Measurements from ENCODE around the gene HES5. TPM values are rescaled to one million over a fixed set of nuclear protein-coding genes. Genes with fewer than 3 reads are reported as not detected.

HES5 gene
- total and polyA plus RNA-seq, 2 of the 4 experiments (the other 2 are of a cell fraction) = not detected

DNA sequence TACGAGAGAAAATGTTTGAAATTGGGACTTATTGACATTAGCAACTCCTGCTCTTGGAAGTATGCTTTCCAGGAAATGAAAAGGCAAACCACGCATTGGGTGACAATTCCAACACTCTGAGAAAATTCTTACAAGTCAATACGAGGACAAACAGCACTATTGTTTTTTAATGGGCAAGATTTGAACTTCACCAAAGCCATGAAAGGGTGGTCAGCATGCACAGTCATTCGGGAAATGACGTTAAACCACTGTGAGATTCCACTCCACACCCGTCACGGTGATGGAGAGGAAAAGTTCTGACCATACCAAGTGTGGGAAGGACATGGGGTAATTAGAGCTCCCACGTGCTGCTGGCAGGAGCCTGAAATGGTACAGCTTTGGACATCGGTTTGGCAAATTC lies 44.3 kb upstream of the HES5 start:
- H3K4me3 ChIP-seq (ENCODE audit: insufficient read depth, low read depth, low read length) = no peak overlapping the region
- POLR2A ChIA-PET (ENCODE audit: unreplicated experiment) = no interaction called here
- H3K4me2 ChIP-seq (ENCODE audit: low read depth, low read length) = no peak overlapping the region

More for the DNA sequence above, 44.3 kb upstream of the HES5 start:
- Histone ChIP-seq H4K8ac (ENCODE audit: low read depth in 2 of 2, low read length in 2 of 2) (no peak overlapping the region), H3K4ac (ENCODE audit: low read depth, low read length) (no peak overlapping the region), H4K91ac (ENCODE audit: insufficient read depth, low read depth, low read length) (no peak overlapping the region), H2BK5ac (ENCODE audit: low read depth, low read length, poor library complexity, severe bottlenecking) (no peak overlapping the region), H3K27ac (ENCODE audit: insufficient read depth, low read length) (no peak overlapping the region), H3K79me1 (ENCODE audit: low read depth in 1 of 2, low read length in 2 of 2) (no peaks in the 10 kb centered on the region), H2BK20ac (ENCODE audit: low read depth, low read length) (no peak overlapping the region), H3K9me3 (ENCODE audit: control insufficient read depth, insufficient read depth, low read length) (peaks cover 3% of the 10 kb centered on the region), H3K14ac (replicated peaks; ENCODE audit: low read depth, low read length) (no peak overlapping the region), H2BK120ac (ENCODE audit: low read depth, low read length) (no peak overlapping the region), H3K36me3 (ENCODE audit: control insufficient read depth, insufficient read depth, low read length) (no peaks in the 10 kb centered on the region), H2AFZ (replicated peaks; ENCODE audit: low read length, poor library complexity) (no peak overlapping the region), H3K4me1 (ENCODE audit: control insufficient read depth, insufficient read depth, low read length) (no peaks in the 10 kb centered on the region), H4K20me1 (ENCODE audit: insufficient read depth, low read length) (no peaks in the 10 kb centered on the region), H3K23ac (ENCODE audit: low read depth, low read length) (no peak overlapping the region), H2AK9ac (replicated peaks; ENCODE audit: low read depth, low read length, poor library complexity) (no peak overlapping the region), H3K9ac (ENCODE audit: low read depth, low read length) (no peak overlapping the region), H2AK5ac (ENCODE audit: low read depth, low read length) (no peak overlapping the region), H4K5ac (ENCODE audit: low read depth, low read length) (no peak overlapping the region), H3K56ac (ENCODE audit: extremely low read depth, insufficient read depth, low read length) (no peak overlapping the region), H3K9me1 (ENCODE audit: insufficient read depth, low read length) (no peaks in the 10 kb centered on the region), H3K27me3 (ENCODE audit: control insufficient read depth, insufficient read depth, low read length) (peaks cover 25% of the 10 kb centered on the region), H3K18ac (ENCODE audit: low read depth, low read length) (no peak overlapping the region), H2BK15ac (ENCODE audit: low read depth, low read length) (no peak overlapping the region)
- DNase-seq = peak; percentile 25
- ATAC-seq (ENCODE audit: low read depth) = no peak
- in situ Hi-C loops (cut with MboI; ENCODE audit: low sequenced_read_pairs) = no loop called here
- CTCF ChIA-PET = no interaction called here
- intact Hi-C loops (cut with micrococcal nuclease) = no loop called here
- TF ChIP-seq RFX5 (IDR thresholded peaks at IDR 0.05; ENCODE audit: low read depth, low read length) (no peak), CHD1 (IDR thresholded peaks at IDR 0.05; ENCODE audit: low read depth, low read length) (no peak), MAFK (IDR thresholded peaks at IDR 0.05; ENCODE audit: low read depth, low read length) (no peak), RAD21 (IDR thresholded peaks at IDR 0.05; ENCODE audit: low read length) (no peak), SMC3 (IDR thresholded peaks at IDR 0.05; ENCODE audit: low read depth, low read length) (no peak), POLR2A (IDR thresholded peaks at IDR 0.05; ENCODE audit: low read depth, low read length) (no peak), MAZ (IDR thresholded peaks at IDR 0.05; ENCODE audit: borderline replicate concordance, low read depth, low read length) (no peak), FOS (IDR thresholded peaks at IDR 0.05; ENCODE audit: low read depth, low read length) (no peak)
- TF ChIP-seq, protein P1, sequence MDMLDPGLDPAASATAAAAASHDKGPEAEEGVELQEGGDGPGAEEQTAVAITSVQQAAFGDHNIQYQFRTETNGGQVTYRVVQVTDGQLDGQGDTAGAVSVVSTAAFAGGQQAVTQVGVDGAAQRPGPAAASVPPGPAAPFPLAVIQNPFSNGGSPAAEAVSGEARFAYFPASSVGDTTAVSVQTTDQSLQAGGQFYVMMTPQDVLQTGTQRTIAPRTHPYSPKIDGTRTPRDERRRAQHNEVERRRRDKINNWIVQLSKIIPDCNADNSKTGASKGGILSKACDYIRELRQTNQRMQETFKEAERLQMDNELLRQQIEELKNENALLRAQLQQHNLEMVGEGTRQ (IDR thresholded peaks at IDR 0.05; ENCODE audit: low read depth, low read length) = no peak
- TF ChIP-seq, protein P2, sequence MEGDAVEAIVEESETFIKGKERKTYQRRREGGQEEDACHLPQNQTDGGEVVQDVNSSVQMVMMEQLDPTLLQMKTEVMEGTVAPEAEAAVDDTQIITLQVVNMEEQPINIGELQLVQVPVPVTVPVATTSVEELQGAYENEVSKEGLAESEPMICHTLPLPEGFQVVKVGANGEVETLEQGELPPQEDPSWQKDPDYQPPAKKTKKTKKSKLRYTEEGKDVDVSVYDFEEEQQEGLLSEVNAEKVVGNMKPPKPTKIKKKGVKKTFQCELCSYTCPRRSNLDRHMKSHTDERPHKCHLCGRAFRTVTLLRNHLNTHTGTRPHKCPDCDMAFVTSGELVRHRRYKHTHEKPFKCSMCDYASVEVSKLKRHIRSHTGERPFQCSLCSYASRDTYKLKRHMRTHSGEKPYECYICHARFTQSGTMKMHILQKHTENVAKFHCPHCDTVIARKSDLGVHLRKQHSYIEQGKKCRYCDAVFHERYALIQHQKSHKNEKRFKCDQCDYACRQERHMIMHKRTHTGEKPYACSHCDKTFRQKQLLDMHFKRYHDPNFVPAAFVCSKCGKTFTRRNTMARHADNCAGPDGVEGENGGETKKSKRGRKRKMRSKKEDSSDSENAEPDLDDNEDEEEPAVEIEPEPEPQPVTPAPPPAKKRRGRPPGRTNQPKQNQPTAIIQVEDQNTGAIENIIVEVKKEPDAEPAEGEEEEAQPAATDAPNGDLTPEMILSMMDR (conservative IDR thresholded peaks at IDR 0.05; ENCODE audit: low read depth, low read length) = no peak
- no TSS peak for BruUV-seq (replicated peaks)
- WGBS, 2 experiments (ENCODE audit: extremely low coverage in 2 of 2, insufficient read length in 1 of 2) = no CpG with 5 or more reads among the region's 9 CpGs
- dilution Hi-C loops (cut with HindIII; ENCODE audit: low sequenced_read_pairs, unreplicated experiment) = no loop called here
